Left renal cortex interstitium (tissue), 4 donors: ENCODE measurements around the gene TRIM49B. TPM values are rescaled to one million over a fixed set of nuclear protein-coding genes. Genes with fewer than 3 reads are reported as not detected.
"Not testable (repeated sequence)": the region's sequence is repeated elsewhere in the genome, so short reads cannot be mapped to it uniquely, and the experiment has no call there.

ENCODE experiments used
- DNase-seq, 4 donors: peaks; one replicate each; pipeline ENCODE4 v3.0.0-alpha.2; 2013; ENCODE audit warnings: low read depth in 4 of 4, low spot score in 2 of 4, missing footprints in 1 of 4
- polyA plus RNA-seq, 4 donors: library from polyadenylated mRNA; unstranded; fragments of 120-200 nt; gene quantifications; one replicate each; pipeline ENCODE4 v1.2.1, GENCODE V29; 2013; ENCODE audit not compliant: insufficient read length in 4 of 4

The TRIM49B gene
- polyA plus RNA-seq = not detected

- not testable (repeated sequence) for DNase-seq
Observed at GRCh38 chr11:49028523-49028922, at the start of gene TRIM49B. Gene TRIM49B, plus strand, starts transcription at chr11:49028823. Its CDS starts 2,777 bp downstream, at chr11:49031600.

- not testable (repeated sequence) for DNase-seq
Observed at GRCh38 chr11:48983785-48984184, 44.8 kb upstream of the TRIM49B start, which contains the start of gene TRIM51G. Gene TRIM51G, minus strand, starts transcription at chr11:48983885. Its CDS starts 2,190 bp downstream, at chr11:48981695.

- not testable (repeated sequence) for DNase-seq
Observed at GRCh38 chr11:49048229-49048628, 19.6 kb downstream of the TRIM49B start.

GRCh38 chr11:49049821-49050220, 21.2 kb downstream of the TRIM49B start:
- DNase-seq = not testable (repeated sequence)

GRCh38 chr11:49059012-49059411, 30.4 kb downstream of the TRIM49B start, which contains the start of gene TRIM64C:
Gene TRIM64C, minus strand, starts transcription at chr11:49059112. Its CDS starts 0 bp downstream, at chr11:49059112.
- DNase-seq = not testable (repeated sequence)

GRCh38 chr11:49069897-49070296, 41.3 kb downstream of the TRIM49B start:
- not testable (repeated sequence) for DNase-seq

Other genes with a start within 250 kb of the TRIM49B start
- not detected for gene TRIM51G, start 44.9 kb upstream of the TRIM49B start, polyA plus RNA-seq
- gene TRIM64C, start 30.3 kb downstream of the TRIM49B start, polyA plus RNA-seq = not detected
- gene FOLH1, start 179.8 kb downstream of the TRIM49B start, polyA plus RNA-seq = 10 to 100 TPM; 14.9 to 23.4 (median 17.2) TPM